Anterior cingulate cortex (tissue), 58 donors: ENCODE results near the gene NCAN.

ENCODE experiments used
- DNase-seq, 58 donors: peaks; one replicate each; lab custom pipeline; 2025; lab: John Stamatoyannopoulos, UW

Gene NCAN

GRCh38 chr19:19257836-19258588, 46.3 kb downstream of the NCAN start:
- no peak for DNase-seq

- no peak for DNase-seq
Observed at GRCh38 chr19:19258589-19259338, 47.0 kb downstream of the NCAN start.

- peak in 31 of 58 donors; percentile 3 to 83 (median 29) for DNase-seq
Observed at GRCh38 chr19:19259741-19260140, 48.0 kb downstream of the NCAN start.

- DNase-seq, result no peak
Observed at GRCh38 chr19:19260417-19261214, 48.9 kb downstream of the NCAN start.

GRCh38 chr19:19261350-19262189, 49.8 kb downstream of the NCAN start:
- DNase-seq, result peak in 4 of 58 donors; percentile 4 to 52 (median 28)

- no peak for DNase-seq
Observed at GRCh38 chr19:19262190-19263057, 50.7 kb downstream of the NCAN start.

GRCh38 chr19:19263886-19264487, 52.2 kb downstream of the NCAN start:
- no peak for DNase-seq

- no peak for DNase-seq
Observed at GRCh38 chr19:19267305-19267704, 55.5 kb downstream of the NCAN start.

- DNase-seq, result no peak
Observed at GRCh38 chr19:19268453-19269385, 57.0 kb downstream of the NCAN start.

GRCh38 chr19:19269952-19270694, 58.4 kb downstream of the NCAN start:
- DNase-seq, result peak in 1 of 58 donors; percentile 26

GRCh38 chr19:19270749-19271571, 59.2 kb downstream of the NCAN start:
- DNase-seq, result no peak

- no peak for DNase-seq
Observed at GRCh38 chr19:19271828-19272599, 60.3 kb downstream of the NCAN start.

GRCh38 chr19:19274146-19274545, 62.4 kb downstream of the NCAN start:
- DNase-seq, result no peak

GRCh38 chr19:19274716-19275565, 63.2 kb downstream of the NCAN start:
- peak in 1 of 58 donors; percentile 12 for DNase-seq
